HG02884 (cell line): ENCODE data around the gene SCGB1A1.
"Not testable (repeated sequence)": the region's sequence is repeated elsewhere in the genome, so short reads cannot be mapped to it uniquely, and the experiment has no call there.

Experiments
- ATAC-seq: cut with Tn5 transposase; IDR thresholded peaks from one replicate; pipeline ENCODE4 v1.9.1; 2021; ENCODE audit warnings: mild to moderate bottlenecking, moderate library complexity; ENCODE audit not compliant: unreplicated experiment

Gene SCGB1A1

GRCh38 chr11:62446091-62446490, 27.3 kb downstream of the SCGB1A1 start:
- no peak for ATAC-seq

DNA sequence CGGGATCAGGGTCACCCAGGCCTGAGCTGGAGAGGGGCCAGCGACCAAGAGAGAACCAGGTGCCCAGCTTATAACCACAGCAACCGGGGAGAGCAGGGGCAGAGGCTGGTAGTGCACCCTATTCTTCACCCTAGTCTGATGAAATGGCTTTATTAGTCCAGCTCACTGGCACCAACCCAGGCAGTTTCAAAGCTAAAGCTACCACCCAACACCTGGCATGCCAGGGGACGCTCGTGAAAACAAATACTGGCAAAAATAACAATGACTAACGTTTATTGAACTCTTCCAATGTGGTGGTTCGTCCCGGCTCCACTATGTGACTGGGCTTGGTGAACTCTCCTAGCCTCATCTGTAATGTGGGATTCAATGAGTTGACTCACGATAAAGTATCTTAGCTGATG, 30.6 kb downstream of the SCGB1A1 start:
- no peak for ATAC-seq

DNA sequence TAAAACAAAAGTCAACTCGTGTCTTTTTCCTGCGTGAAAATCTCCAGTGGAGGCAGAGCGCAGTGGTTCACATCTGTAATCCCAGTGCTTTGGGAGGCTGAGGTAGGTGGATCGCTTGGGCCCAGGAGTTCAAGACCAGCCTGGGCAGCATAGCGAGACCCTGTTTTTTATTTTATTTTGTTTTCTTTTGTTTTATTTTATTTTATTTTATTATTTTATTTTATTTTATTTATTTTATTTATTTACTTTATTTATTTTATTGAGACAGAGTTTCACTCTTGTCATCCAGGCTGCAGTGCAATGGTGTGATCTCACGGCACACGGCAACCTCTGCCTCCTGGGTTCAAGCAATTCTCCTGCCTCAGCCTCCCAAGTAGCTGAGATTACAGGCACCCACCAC, 31.1 kb downstream of the SCGB1A1 start:
- ATAC-seq, result not testable (repeated sequence)

GRCh38 chr11:62450543-62451240, 31.9 kb downstream of the SCGB1A1 start:
- ATAC-seq, result no peak

GRCh38 chr11:62451241-62451621, 32.4 kb downstream of the SCGB1A1 start:
- ATAC-seq, result no peak

DNA sequence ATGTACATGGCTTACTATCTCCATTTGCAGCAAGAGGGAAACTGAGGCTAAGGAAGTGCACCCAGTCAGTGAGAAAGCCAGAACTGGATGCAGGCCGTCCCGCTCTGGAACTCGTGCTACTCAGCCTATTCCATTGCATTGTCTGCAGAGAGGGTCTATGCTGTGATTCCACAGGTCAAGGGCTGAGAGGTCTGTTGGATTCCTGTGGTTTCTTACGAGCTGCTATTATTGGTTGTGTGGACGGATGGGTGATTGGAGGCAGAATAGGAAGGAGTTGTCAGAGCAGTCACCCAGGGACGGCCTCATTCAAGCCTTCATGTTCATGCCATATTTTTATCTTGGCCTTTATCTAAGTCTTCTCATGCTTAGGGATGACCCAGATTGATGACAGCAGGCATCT, 33.4 kb downstream of the SCGB1A1 start:
- no peak for ATAC-seq

GRCh38 chr11:62452839-62453468, 34.1 kb downstream of the SCGB1A1 start:
- no peak for ATAC-seq

- ATAC-seq, result no peak
These were observed 37.8 kb downstream of the SCGB1A1 start for GRCh38 chr11:62456630-62457029.

DNA sequence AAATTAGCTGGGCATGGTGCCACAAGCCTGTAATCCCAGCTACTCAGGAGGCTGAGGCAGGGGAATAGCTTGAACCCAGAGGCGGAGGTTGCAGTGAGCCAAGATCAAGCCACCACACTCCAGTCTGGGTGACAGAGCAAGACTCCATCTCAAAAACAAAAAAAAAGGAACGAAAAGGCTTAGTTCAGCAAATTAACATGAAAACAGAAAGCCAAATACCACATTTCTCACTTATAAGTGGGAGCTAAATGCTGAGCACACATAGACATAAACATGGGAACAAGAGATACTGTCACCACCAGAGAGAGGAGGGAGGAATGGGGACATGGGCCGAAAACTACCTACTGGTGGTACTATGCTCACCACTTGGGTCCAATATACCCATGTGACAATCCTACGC, 38.6 kb downstream of the SCGB1A1 start:
- no peak for ATAC-seq

GRCh38 chr11:62458212-62459002, 39.6 kb downstream of the SCGB1A1 start:
- no peak for ATAC-seq

- no peak for ATAC-seq
These were observed 40.2 kb downstream of the SCGB1A1 start for GRCh38 chr11:62459080-62459479.

DNA sequence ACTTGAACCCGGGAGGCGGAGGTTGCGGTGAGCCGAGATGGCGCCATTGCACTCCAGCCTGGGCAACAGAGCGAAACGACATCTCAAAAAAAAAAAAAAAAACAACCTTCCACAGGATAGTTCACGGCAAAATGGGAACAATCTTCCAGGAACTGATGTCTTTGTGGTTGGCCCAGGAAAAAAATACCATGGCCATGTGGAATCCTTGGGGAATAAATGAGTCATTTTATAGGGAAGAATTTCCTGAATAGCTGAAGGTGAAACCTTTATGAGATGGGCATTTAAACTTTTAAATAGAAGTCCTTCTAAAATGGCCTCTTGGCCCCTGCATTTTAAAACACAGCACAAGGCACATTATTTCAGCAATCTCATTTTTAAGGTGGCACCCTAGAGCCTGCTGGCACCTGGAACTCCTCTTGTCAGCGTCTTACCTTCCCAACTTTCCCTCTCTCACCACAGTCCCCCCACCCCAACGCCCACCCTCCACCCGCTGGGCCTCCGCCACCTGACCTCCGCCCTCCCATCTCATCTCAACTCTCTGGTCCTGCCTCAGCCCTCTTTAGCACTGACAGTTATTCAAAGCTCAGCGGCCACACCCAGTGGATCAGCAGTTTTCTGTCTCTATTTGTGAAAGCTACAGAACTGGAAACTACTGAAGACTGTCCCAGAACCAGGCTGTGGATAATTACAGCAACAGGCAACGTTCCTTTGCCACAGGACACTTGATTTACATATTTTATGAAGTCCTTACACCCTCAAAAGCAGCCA, 43.1 kb downstream of the SCGB1A1 start:
- no peak for ATAC-seq

DNA sequence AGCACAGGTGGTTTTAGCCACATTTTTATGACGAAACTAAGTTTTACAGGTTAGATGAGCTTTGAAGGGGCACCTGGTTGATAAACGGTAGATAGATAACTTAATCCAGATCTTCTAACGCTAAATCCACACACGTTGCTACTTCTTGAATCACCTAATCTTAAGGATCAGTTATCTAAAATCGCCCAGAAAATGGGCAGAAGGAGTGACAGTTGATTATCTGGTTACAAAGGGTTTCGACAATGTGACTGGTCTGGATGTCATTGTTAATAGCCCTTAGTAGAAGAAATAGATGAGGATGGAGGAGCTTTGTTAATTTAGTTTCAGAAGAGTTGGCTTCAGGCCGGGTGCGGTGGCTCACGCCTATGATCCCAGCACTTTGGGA, 43.7 kb downstream of the SCGB1A1 start:
- no peak for ATAC-seq

DNA sequence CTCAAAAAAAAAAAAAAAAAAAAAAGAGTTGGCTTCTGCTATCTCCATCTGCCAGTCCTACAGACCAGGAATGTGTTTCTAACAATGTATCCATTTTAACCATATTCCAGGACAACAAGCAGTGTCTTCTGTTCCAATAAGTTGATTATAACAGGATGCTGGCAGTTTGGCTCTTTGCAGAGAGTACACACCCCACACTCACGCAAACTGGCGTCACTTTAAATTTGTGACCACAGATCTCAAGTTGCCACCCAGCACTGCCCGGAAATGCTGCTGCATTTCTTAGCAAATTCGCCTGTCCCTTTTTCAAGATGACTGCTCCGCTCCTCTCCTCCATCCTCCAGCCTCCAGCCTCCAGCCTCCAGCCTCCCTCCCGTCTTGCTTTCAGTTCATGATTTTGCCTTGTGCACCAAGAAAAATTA, 44.3 kb downstream of the SCGB1A1 start:
- no peak for ATAC-seq

- no peak for ATAC-seq
These were observed 45.8 kb downstream of the SCGB1A1 start for GRCh38 chr11:62464655-62465054.

DNA sequence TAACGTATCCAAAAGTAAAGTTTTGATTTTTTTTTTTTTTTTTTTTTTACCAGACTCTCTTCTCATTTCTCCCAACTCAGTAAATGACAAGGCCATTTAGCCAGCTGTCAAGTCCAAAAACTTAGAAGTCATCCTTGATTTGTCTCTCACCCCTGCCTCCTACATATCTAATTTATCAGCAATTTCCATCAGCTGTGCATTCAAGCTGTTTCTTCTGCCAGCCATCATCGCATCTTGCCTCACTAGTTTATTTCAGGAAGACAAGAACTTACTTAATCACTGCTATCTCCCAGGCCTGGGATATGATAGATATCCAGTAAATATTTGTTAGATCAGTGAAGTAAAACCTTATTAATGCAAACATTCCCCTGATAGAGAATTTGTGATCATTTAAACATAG, 47.6 kb downstream of the SCGB1A1 start:
- no peak for ATAC-seq

DNA sequence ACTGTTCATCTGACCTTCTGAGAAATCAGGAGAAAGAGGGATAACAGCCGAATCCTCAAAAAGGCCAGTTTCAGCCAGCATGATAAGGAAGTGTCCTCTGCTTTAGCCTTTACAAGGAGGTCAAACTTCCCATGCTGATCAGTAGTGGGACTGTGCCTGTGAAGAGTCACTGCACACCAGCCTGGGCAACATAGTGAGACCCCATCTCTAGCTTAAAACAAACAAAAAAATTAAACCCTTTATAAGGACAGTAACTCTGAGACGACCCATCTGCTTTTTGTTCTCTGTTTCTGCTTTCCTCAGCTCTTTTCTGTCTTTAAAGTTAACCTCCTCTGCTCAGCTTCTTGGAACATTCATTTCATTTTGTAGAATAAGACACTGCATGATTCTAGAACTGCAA, 49.7 kb downstream of the SCGB1A1 start:
- ATAC-seq, result no peak

DNA sequence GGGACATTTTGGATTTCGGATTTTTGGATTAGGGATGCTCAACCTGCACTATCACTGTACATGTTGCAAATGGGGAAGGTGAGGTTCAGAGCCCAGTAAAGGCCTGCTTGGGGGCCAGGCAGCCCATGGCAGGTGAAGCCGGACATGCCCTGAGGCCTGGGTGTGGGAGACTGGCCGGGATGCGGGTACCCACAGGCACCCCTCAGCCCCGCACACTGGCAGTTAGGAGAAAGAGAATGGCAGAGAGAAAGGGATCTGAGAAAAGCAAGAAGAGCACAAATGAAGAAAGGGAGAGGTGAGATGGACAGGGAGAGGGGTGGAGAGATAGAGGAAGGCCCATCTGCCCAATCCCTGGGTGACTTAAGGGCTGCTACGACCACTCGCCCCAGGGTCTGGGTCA, 52.8 kb downstream of the SCGB1A1 start:
- no peak for ATAC-seq

GRCh38 chr11:62472063-62472884, 53.4 kb downstream of the SCGB1A1 start:
- ATAC-seq, result no peak
